Measurements from ENCODE around the gene SUCLA2. TPM values are rescaled to one million over a fixed set of nuclear protein-coding genes. Genes with fewer than 3 reads are reported as not detected.

SUCLA2 gene
- polyA plus RNA-seq, 3 donors = 15.0 to 37.2 (median 34.3) TPM

GRCh38 chr13:47964863-47965262 lies 36.2 kb downstream of the SUCLA2 start:
- H3K4me1 ChIP-seq (ENCODE audit: control insufficient read depth in 1 of 2, insufficient read depth in 2 of 2, low read length in 2 of 2) = no peaks in the 10 kb centered on the region
- no peak overlapping the region for H3K4me3 Mint-ChIP-seq
- H3K36me3 ChIP-seq (replicated peaks in 1 of 2; ENCODE audit: control insufficient read depth in 1 of 2, insufficient read depth in 2 of 2, low read length in 2 of 2) = peaks cover 54 to 87% of the 10 kb centered on the region in 2 donors
- H3K9ac ChIP-seq (ENCODE audit: insufficient read depth, low read length, poor library complexity, severe bottlenecking) = no peak overlapping the region
- peaks cover 63 to 82% of the 10 kb centered on the region in 2 donors for H3K36me3 Mint-ChIP-seq
- no CpG with 5 or more reads among the region's 3 CpGs for WGBS (ENCODE audit: insufficient coverage)
- no peaks in the 10 kb centered on the region for H4K20me1 ChIP-seq (ENCODE audit: insufficient read depth, low read length)
- no peak for DNase-seq
- TF ChIP-seq CTCF (IDR thresholded peaks at IDR 0.05) = no peak
- H3K4me1 Mint-ChIP-seq = no peaks in the 10 kb centered on the region
- H3K27me3 Mint-ChIP-seq (ENCODE audit: low read depth in 3 of 3) = peaks cover 0 to 2% (median 0%) of the 10 kb centered on the region in 3 donors
- no peaks in the 10 kb centered on the region for H3K79me2 ChIP-seq (ENCODE audit: insufficient read depth, low read length)
- H3K4me3 ChIP-seq (replicated peaks in 1 of 3; ENCODE audit: low read depth in 2 of 3, low read length in 3 of 3) = no peak overlapping the region
- no peaks in the 10 kb centered on the region for H3K27me3 ChIP-seq (ENCODE audit: control insufficient read depth in 2 of 2, insufficient read depth in 2 of 2, low read length in 2 of 2)
- H3K9me3 Mint-ChIP-seq = peaks cover 7 to 24% (median 17%) of the 10 kb centered on the region in 7 donors
- no peak overlapping the region for H2AFZ ChIP-seq (ENCODE audit: insufficient read depth, low read depth, low read length, poor library complexity, severe bottlenecking)
- no peak overlapping the region for H3K27ac Mint-ChIP-seq
- peaks cover 3 to 14% of the 10 kb centered on the region in 2 donors for H3K9me3 ChIP-seq (replicated peaks in 1 of 2; ENCODE audit: control insufficient read depth in 1 of 2, insufficient read depth in 1 of 2, low read length in 2 of 2)
- intact Hi-C loops (cut with micrococcal nuclease) = no loop called here
- H3K4me2 ChIP-seq (replicated peaks; ENCODE audit: extremely low read depth, low read length, poor library complexity, severe bottlenecking) = no peak overlapping the region
- no peak overlapping the region for H3K27ac ChIP-seq (ENCODE audit: low read depth in 1 of 2, low read length in 2 of 2)

- Histone ChIP-seq H3K4me2 (replicated peaks; ENCODE audit: extremely low read depth, low read length, poor library complexity, severe bottlenecking) (no peak overlapping the region), H3K9me3 (replicated peaks in 1 of 2; ENCODE audit: control insufficient read depth in 1 of 2, insufficient read depth in 1 of 2, low read length in 2 of 2) (peaks cover 10 to 37% of the 10 kb centered on the region in 2 donors), H3K9ac (ENCODE audit: insufficient read depth, low read length, poor library complexity, severe bottlenecking) (no peak overlapping the region), H4K20me1 (ENCODE audit: insufficient read depth, low read length) (no peaks in the 10 kb centered on the region), H3K4me1 (ENCODE audit: control insufficient read depth in 1 of 2, insufficient read depth in 2 of 2, low read length in 2 of 2) (no peaks in the 10 kb centered on the region), H3K27me3 (ENCODE audit: control insufficient read depth in 2 of 2, insufficient read depth in 2 of 2, low read length in 2 of 2) (no peaks in the 10 kb centered on the region), H3K4me3 (replicated peaks in 1 of 3; ENCODE audit: low read depth in 2 of 3, low read length in 3 of 3) (no peak overlapping the region), H3K79me2 (ENCODE audit: insufficient read depth, low read length) (no peaks in the 10 kb centered on the region), H3K36me3 (replicated peaks in 1 of 2; ENCODE audit: control insufficient read depth in 1 of 2, insufficient read depth in 2 of 2, low read length in 2 of 2) (peaks cover 45 to 90% of the 10 kb centered on the region in 2 donors), H3K27ac (ENCODE audit: low read depth in 1 of 2, low read length in 2 of 2) (no peak overlapping the region), H2AFZ (ENCODE audit: insufficient read depth, low read depth, low read length, poor library complexity, severe bottlenecking) (no peak overlapping the region)
- H3K36me3 Mint-ChIP-seq = peaks cover 74 to 93% of the 10 kb centered on the region in 2 donors
- no peaks in the 10 kb centered on the region for H3K4me1 Mint-ChIP-seq
- no peak for TF ChIP-seq CTCF (IDR thresholded peaks at IDR 0.05)
- WGBS (ENCODE audit: insufficient coverage) = 100% methylated on average over 1 of the region's 1 CpG
- intact Hi-C loops (cut with micrococcal nuclease) = no loop called here
- H3K4me3 Mint-ChIP-seq = no peak overlapping the region
- H3K9me3 Mint-ChIP-seq = peaks cover 22 to 43% (median 33%) of the 10 kb centered on the region in 7 donors
- no peak for DNase-seq
- H3K27ac Mint-ChIP-seq = no peak overlapping the region
- peaks cover 0 to 2% (median 0%) of the 10 kb centered on the region in 3 donors for H3K27me3 Mint-ChIP-seq (ENCODE audit: low read depth in 3 of 3)
These were observed 38.8 kb downstream of the SUCLA2 start for GRCh38 chr13:47962237-47962636.
